Vagina (tissue), 2 donors: Measurements from ENCODE around the gene ZNF530.

ENCODE experiments used
- CTCF ChIP-seq, 3 experiments: fragments of 450-650 bp in 2 of 3; fragments of 200-600 bp in 1 of 3; sonication (generic) in 1 of 3; IDR thresholded peaks; one replicate each; pipeline ENCODE4 v1.5.1; 2017 to 2019; ENCODE audit warnings: antibody characterized with exemption in 3 of 3, mild to moderate bottlenecking in 2 of 3, moderate library complexity in 2 of 3
- POLR2A ChIP-seq, 2 donors: fragments of 450-650 bp; IDR thresholded peaks; one replicate each; pipeline ENCODE4 v1.6.1; 2017; ENCODE audit warnings: antibody characterized with exemption in 2 of 2, mild to moderate bottlenecking in 2 of 2, moderate library complexity in 2 of 2
- POLR2AphosphoS5 ChIP-seq, 2 donors: sonication (generic); formaldehyde crosslinking; IDR thresholded peaks; one replicate each; pipeline ENCODE4 v1.9.0; 2017; ENCODE audit warnings: antibody characterized with exemption in 2 of 2, mild to moderate bottlenecking in 2 of 2, low read depth in 1 of 2; ENCODE audit not compliant: insufficient read depth in 1 of 2

- TF ChIP-seq POLR2A (IDR thresholded peaks at IDR 0.05) (no peak), CTCF (IDR thresholded peaks at IDR 0.05) (no peak), POLR2AphosphoS5 (IDR thresholded peaks at IDR 0.05; ENCODE audit: insufficient read depth in 1 of 2, low read depth in 1 of 2) (no peak)
Measured at GRCh38 chr19:57655443-57655842, 55.8 kb downstream of the ZNF530 start.
